ENCODE data around the gene OLIG3. TPM values are rescaled to one million over a fixed set of nuclear protein-coding genes. Genes with fewer than 3 reads are reported as not detected.

The OLIG3 gene
- total and polyA plus RNA-seq, 2 of the 13 experiments (the other 11 are each of a cell fraction or from before 2014, with no cell fraction given) = not detected

- no peak for DNase-seq (ENCODE audit: low spot score)
- Histone ChIP-seq H2AFZ (ENCODE audit: low read length) (no peak overlapping the region), H3K4me2 (ENCODE audit: low read depth, low read length) (no peak overlapping the region), H3K9me3 (ENCODE audit: low read length) (no peaks in the 10 kb centered on the region), H3K27me3 (ENCODE audit: control insufficient read depth in 1 of 2, insufficient read depth in 2 of 2, low read length in 2 of 2) (peaks cover 9 to 73% of the 10 kb centered on the region in 2 experiments; a peak in 4 of 5 replicates), H3K79me2 (ENCODE audit: insufficient read depth, low read length) (no peaks in the 10 kb centered on the region), H3K9ac (ENCODE audit: insufficient read depth, low read depth, low read length) (no peak overlapping the region), H3K36me3 (replicated peaks in 1 of 2; ENCODE audit: control insufficient read depth in 1 of 2, insufficient read depth in 2 of 2, low read length in 2 of 2) (no peaks in the 10 kb centered on the region), H4K20me1 (ENCODE audit: insufficient read depth, low read length) (no peaks in the 10 kb centered on the region), H3K4me1 (ENCODE audit: insufficient read depth, low read length) (no peaks in the 10 kb centered on the region), H3K27ac (ENCODE audit: extremely low read length, insufficient read depth, low read length) (no peak overlapping the region), H3K4me3 (replicated peaks in 1 of 3; ENCODE audit: insufficient read depth in 1 of 3, low read depth in 2 of 3, low read length in 3 of 3) (no peak overlapping the region)
- 43% methylated on average over 4 of the region's 4 CpGs for WGBS (ENCODE audit: low lambda C conversion rate)
- no TSS peak for BruUV-seq (replicated peaks)
- intact Hi-C loops (cut with micrococcal nuclease; ENCODE audit: unreplicated experiment) (no loop called here), in situ Hi-C loops (cut with HindIII; ENCODE audit: extremely low pct_ligation_motif_present, low pct_unique_long_range_greater_than_20kb) (no loop called here)
- ATAC-seq = no peak
- ChIA-PET CTCF (ENCODE audit: low intra/inter-chr PET ratio, low total read pairs) (no interaction called here), POLR2A (no interaction called here)
- no peak for FAIRE-seq
- TF ChIP-seq PRDM4 (CRISPR knock-in tag; IDR thresholded peaks at IDR 0.05; ENCODE audit: borderline replicate concordance) (no peak), RORA (CRISPR knock-in tag; IDR thresholded peaks at IDR 0.05) (no peak), ZMAT5 (CRISPR knock-in tag; IDR thresholded peaks at IDR 0.05; ENCODE audit: borderline replicate concordance, low read depth) (no peak), ZNF576 (CRISPR knock-in tag; IDR thresholded peaks at IDR 0.05) (no peak), CERS6 (CRISPR knock-in tag; IDR thresholded peaks at IDR 0.05) (no peak), NFYB (CRISPR knock-in tag; IDR thresholded peaks at IDR 0.05) (no peak), DMTF1 (CRISPR knock-in tag; IDR thresholded peaks at IDR 0.05) (no peak), ZNF362 (CRISPR knock-in tag; IDR thresholded peaks at IDR 0.05; ENCODE audit: borderline replicate concordance) (no peak), HBP1 (CRISPR knock-in tag; IDR thresholded peaks at IDR 0.05; ENCODE audit: low read depth) (no peak), SP5 (CRISPR knock-in tag; IDR thresholded peaks at IDR 0.05; ENCODE audit: borderline replicate concordance, low read depth) (no peak), ZNF83 (CRISPR knock-in tag; IDR thresholded peaks at IDR 0.05; ENCODE audit: borderline replicate concordance) (no peak), SOX13 (IDR thresholded peaks at IDR 0.05) (no peak), SOX13 (CRISPR knock-in tag; conservative IDR thresholded peaks at IDR 0.05 in 1 of 2, IDR thresholded peaks at IDR 0.05 in 1 of 2) (no peak), SNAPC2 (CRISPR knock-in tag; IDR thresholded peaks at IDR 0.05) (no peak), ZNF383 (CRISPR knock-in tag; IDR thresholded peaks at IDR 0.05; ENCODE audit: borderline replicate concordance) (no peak)
These were observed 3.2 kb downstream of the OLIG3 start for GRCh38 chr6:137490961-137491360.

Measured in HepG2 (cell line).